GM18858 (cell line): ENCODE results near the gene SUFU.
"Not testable (repeated sequence)": the region's sequence is repeated elsewhere in the genome, so short reads cannot be mapped to it uniquely, and the experiment has no call there.

Experiments
- ATAC-seq: cut with Tn5 transposase; IDR thresholded peaks from one replicate; pipeline ENCODE4 v1.9.1; 2021; ENCODE audit not compliant: unreplicated experiment

SUFU gene

DNA sequence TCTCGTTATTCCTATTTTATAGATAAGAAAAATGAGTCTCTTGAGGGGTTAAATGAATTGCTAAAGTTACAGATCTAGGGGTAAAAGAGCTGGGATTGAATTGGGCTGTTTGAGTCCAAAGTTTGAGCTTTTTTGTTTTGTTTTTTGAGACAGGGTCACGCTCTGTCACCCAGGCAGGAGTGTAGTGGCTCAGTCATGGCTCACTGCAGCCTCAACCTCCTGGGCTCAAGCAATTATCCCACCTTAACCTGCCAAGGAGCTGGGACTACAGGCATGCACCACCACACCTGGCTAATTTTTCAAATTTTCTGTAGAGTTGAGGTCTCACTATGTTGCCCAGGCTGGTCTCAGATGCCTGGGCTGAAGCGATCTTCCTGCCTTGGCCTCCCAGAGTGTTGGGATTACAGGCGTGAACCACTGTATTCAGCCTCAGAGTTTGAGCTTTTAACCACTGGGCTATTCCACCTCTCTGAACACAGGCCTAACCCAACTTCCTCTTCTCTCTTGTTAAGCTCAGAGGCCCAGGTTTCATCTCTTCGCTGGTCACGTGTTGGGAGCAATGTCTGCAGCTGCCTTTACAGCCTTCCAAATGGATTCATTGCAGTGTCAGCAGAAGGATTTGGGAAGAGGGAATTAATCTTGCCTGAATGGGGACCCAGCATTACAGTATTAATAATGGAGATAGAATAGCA is 8.0 kb downstream of the SUFU start:
- peak; percentile 72 for ATAC-seq

GRCh38 chr10:102514487-102515311 is 10.9 kb downstream of the SUFU start:
- ATAC-seq: no peak

- ATAC-seq: no peak
Measured at GRCh38 chr10:102515724-102516123, 12.0 kb downstream of the SUFU start.

DNA sequence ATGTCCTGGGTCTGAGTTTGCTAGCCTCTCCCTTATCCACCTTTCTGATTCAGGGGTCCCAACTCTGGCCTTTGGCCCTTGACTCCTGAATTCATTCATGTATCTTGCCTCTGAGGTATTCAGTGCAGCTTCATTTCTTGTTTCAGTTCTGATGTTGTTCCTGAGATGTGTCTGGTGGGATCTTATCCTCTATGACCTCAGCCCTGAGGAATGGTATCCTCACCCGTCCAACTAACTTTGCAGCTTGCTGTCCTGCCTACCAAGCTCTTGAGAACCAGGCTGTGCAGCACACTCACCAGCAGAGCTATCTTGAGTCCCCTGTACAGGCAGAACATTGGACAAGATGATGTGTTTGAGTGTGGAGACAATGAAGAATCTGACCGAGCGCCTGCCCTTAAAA is 13.8 kb downstream of the SUFU start:
- no peak for ATAC-seq

GRCh38 chr10:102519246-102519825 is 15.6 kb downstream of the SUFU start:
- no peak for ATAC-seq

DNA sequence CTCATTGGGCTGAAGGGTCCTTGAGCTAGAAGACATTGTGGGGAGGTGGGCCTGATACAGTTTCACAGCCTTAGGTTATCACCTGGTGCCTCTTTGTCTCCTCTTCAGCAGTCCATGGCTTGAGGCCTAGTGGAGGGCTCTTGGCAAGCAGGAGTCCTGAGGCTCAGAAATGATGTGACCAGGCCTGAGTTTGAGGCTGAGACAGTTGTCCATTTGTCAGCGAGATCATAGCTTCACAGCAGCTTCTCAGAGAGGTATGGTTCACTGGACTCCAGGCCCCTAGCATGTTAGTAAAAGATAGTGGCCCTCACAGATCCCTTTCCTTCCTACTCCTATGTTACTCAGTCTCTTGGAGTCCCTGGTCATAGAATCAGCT is 19.1 kb downstream of the SUFU start:
- ATAC-seq: no peak

DNA sequence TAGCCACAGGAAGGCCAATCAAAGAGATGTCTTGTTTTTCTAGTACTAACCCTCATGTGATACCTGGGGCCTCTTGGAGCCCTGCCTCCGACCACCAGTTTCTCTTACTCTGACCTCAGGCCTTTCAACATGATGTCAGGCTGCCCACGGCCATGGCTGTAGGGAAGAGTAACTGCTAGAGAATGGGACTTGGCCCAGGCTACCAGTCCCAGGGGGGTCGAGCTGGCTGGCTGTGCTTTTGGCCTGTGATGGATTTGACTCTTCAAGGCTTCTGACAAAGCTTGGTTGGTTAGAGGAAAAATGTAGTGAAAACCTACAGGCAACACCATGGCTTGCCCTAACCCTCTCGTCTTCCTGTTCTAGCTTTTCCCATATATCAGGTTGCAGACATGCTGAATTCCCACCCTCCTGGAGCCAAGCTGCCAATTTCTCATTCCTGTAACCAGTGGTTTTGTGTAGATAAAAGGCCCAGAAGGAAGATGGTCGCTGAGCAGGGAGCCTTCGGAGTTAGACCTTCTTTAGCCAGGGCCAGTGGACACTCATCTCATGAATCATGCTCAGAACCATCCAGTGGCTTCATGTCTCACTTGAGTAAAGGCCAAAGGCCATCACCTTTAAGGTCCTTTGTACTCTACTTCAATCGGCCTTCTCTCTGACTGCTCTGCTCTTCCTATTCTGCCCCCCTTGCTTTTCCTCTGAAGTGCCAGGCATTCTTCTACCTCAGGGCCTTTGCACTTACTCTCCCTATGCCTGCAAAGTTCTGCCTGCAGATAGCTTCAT is 19.7 kb downstream of the SUFU start:
- no peak for ATAC-seq

DNA sequence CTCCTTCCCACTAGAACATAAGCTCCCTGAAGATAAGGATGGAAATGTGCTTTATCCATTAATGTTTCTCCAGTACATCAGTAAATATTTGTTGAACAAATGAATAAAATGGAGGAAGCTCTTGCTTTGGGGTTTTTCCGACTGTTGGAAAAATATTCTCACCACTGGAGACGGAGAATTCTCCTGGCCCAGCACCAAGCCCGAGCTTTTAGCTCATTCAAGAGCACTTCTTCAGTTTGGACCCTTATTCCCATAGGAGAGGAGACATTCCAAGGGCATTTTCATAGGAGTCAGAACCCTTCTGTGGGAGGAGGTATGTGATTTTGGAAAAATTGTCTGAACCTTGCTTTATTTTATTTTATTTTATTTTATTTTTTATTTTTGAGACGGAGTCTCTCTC is 21.0 kb downstream of the SUFU start:
- no peak for ATAC-seq

- no peak for ATAC-seq
Measured at GRCh38 chr10:102527546-102527945, 23.8 kb downstream of the SUFU start.

- no peak for ATAC-seq
Measured at GRCh38 chr10:102534333-102534732, 30.6 kb downstream of the SUFU start.

DNA sequence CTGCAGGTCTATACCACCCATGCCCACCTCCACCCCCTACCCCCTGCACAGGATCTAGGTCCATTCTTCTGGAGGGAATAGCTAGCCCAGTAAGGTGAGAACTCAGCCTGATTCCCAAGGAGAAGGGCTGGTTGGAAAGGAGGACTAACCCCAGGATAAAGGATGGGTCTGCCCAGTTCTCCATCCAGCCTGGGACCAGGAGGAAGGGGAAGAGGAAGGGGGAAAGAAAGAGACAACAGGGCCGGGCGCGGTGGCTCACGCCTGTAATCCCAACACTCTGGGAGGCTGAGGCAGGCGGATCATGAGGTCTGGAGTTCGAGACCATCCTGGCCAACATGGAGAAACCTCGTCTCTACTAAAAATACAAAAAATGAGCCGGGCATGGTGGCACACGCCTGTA is 31.2 kb downstream of the SUFU start:
- ATAC-seq: not testable (repeated sequence)

DNA sequence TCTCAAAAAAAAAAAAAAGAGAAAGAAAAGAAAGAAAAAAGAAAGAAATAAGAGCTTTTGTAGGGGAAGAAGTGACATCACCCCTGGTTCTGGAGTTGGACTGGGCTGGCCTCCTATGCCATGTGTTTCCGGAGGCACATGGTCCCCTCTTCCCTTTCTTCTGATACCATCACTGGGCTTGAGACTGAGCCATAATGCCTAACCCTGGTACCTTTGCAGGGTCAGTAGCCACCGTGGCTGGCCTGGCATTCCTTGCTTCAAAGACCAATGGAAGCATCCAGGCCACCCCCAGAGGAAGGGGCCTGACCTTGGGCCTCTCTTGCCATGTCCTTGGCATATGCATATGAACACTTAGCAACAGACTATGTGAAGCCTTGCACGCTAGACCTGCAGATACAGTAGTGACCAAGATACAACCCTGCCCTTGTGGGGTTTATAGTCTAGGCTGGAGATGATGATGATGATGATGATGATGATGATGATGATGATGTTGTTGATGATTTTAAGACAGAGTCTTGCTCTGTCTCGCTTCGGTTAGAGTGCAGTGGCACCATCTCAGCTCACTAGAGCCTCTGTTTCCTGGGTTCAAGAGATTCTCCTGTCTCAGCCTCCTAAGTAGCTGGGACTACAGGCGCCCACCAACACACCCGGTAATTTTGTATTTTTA is 31.8 kb downstream of the SUFU start:
- no peak for ATAC-seq

- ATAC-seq: no peak
Measured at GRCh38 chr10:102537367-102537766, 33.6 kb downstream of the SUFU start.

DNA sequence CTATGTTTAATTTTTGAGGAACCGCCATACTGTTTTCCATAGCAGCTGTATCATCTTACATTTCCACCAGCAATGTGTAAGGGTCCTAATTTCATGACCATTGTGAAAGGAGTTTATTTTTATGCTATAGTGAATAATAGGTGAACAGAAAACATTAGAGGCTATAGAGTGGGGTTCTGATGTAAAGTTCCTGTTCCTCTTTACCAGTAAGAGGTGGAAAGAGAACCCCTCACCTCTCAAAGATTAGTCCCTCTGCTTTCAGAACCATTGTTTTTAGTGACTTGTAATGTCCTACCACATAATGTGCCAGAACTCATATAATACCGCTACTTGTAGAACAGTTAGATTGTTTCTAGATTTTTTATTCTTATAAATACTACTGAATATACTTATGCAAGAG is 34.2 kb downstream of the SUFU start:
- no peak for ATAC-seq

GRCh38 chr10:102538811-102539210 is 35.0 kb downstream of the SUFU start:
- no peak for ATAC-seq

DNA sequence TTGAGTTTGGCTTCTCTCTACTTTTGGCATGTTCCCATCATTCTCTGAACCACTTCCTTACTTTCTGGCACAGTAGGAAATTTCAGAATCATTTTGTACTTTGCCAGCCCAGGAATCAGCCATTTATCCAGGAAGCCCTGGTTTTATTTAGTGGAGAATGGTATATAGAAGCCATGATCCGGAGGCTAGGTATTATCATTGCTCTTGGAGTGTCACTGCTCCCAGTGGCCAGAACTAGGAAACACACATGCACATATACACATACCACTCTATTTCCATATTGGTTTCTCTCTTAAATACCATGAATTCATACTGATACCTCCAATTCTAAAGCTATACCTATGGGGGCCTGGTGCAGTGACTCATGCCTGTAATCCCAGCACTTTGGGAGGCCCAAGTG is 36.3 kb downstream of the SUFU start:
- ATAC-seq: peak; percentile 57

- ATAC-seq: no peak
Measured at GRCh38 chr10:102542800-102543418, 39.1 kb downstream of the SUFU start.

DNA sequence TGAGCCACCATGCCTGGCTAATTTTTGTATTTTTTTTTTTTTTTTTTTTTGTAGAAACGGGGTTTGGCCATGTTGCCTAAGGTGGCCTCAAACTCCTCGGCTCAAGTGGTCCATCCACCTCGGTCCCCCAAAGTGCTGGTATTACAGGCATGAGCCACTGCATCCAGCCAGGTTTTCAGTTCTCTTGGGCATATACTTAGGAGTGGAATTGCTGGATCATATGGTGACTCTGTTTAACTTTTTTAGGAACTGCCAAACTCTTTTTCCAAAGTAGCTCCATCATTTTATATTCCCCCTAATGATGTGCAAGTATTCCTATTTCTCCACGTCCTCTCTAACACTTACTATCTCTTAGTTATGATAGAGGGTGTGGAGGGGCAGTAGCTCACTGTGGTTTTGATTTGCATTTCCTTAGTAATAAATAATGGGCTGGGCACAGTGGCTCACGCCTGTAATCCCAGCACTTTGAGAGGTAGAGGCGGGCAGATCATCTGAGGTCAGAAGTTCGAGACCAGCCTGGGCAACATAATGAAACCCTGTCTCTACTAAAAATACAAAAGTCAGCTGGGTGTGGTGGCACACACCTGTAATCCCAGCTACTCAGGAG is 41.6 kb downstream of the SUFU start:
- ATAC-seq: no peak

GRCh38 chr10:102545997-102546396 is 42.2 kb downstream of the SUFU start:
- no peak for ATAC-seq
